ENCODE measurements around the gene KDELR3.

Gene KDELR3

GRCh38 chr22:38455076-38455529 is 12.8 kb upstream of the KDELR3 start, which contains the start of gene KCNJ4:
KCNJ4 (minus strand) TSS chr22:38455199; CDS start chr22:38428132, 27,067 bp downstream.
- no peak for DNase-seq (ENCODE audit: low spot score)
- TF ChIP-seq, protein P1, sequence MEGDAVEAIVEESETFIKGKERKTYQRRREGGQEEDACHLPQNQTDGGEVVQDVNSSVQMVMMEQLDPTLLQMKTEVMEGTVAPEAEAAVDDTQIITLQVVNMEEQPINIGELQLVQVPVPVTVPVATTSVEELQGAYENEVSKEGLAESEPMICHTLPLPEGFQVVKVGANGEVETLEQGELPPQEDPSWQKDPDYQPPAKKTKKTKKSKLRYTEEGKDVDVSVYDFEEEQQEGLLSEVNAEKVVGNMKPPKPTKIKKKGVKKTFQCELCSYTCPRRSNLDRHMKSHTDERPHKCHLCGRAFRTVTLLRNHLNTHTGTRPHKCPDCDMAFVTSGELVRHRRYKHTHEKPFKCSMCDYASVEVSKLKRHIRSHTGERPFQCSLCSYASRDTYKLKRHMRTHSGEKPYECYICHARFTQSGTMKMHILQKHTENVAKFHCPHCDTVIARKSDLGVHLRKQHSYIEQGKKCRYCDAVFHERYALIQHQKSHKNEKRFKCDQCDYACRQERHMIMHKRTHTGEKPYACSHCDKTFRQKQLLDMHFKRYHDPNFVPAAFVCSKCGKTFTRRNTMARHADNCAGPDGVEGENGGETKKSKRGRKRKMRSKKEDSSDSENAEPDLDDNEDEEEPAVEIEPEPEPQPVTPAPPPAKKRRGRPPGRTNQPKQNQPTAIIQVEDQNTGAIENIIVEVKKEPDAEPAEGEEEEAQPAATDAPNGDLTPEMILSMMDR (IDR thresholded peaks at IDR 0.05; ENCODE audit: borderline replicate concordance, control extremely low read depth, extremely low read depth, insufficient read depth, missing control alignments): no peak
- in situ Hi-C loops (cut with MboI; ENCODE audit: low sequenced_read_pairs, unreplicated experiment): no loop called here

DNA sequence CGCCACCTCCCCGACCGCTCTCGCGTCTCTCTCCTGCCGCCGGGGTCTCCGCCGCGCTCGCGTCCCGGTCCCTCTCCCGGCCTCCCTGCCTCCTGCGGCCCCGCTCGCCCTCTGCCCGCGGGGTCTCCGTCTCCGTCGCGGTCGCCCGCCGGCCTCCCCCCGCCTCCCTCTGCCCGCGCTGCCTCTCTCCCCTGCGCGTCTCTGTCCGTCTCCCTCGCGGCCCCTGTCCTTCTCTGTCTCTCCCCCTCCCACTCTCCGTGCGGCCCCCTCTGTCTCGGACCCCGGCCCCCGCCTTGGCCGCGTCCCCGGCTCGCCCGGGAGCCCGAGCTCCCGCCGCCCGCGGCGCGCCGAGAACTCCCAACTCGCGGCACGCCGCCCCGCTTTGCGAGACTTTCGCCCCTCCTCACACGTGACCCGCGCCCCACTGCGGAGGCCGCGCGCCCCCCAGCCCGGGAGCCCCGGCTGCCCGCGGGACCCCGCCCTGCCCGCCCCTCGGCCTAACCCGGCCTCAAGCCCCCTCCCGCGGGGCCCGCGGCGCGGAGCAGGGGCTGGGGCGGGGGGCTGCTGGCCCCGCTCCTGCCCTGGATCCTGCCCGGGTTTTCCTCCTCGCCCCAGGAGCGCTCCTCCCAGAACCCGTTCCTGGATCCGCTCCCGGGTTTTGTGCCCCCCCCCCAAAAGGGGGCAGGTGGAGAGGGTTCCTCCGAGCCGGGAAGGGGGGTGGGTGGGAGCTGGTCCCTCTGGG is 12.2 kb upstream of the KDELR3 start:
- no peak for DNase-seq (ENCODE audit: low spot score)
- TF ChIP-seq, protein P1 (IDR thresholded peaks at IDR 0.05; ENCODE audit: borderline replicate concordance, control extremely low read depth, extremely low read depth, insufficient read depth, missing control alignments): no peak
- in situ Hi-C loops (cut with MboI; ENCODE audit: low sequenced_read_pairs, unreplicated experiment): no loop called here

DNA sequence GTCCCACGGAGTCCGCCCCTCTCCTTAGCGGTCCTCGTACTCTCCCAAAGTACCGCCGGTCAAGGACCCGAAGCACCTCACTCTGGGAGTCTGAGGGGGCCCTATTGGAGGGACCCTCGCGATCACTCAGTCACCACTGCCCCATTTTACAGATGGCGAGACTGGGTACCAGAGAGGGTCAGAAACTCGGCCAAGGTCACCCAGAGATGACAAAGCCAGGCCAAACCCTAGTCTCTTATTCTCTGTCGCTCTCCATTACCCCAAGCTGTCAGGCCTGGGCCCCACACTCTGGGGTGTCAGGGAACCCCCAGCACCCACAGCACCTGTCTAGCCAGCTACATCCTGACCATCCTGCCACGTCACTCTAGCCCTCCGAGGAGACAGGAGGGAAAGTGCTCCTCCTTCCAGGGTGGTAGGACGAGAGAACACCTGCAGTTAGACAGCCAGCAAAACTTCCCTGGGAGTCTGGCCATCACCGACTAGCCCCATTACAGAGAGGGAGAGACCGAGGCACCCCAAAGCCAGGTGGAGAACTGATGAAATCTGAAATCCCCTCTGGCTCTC is 11.5 kb upstream of the KDELR3 start:
- TF ChIP-seq, protein P1 (IDR thresholded peaks at IDR 0.05; ENCODE audit: borderline replicate concordance, control extremely low read depth, extremely low read depth, insufficient read depth, missing control alignments): no peak
- in situ Hi-C loops (cut with MboI; ENCODE audit: low sequenced_read_pairs, unreplicated experiment): no loop called here
- no peak for DNase-seq (ENCODE audit: low spot score)

GRCh38 chr22:38456841-38457699 is 10.8 kb upstream of the KDELR3 start:
- no peak for DNase-seq (ENCODE audit: low spot score)
- in situ Hi-C loops (cut with MboI; ENCODE audit: low sequenced_read_pairs, unreplicated experiment): no loop called here
- TF ChIP-seq, protein P1 (IDR thresholded peaks at IDR 0.05; ENCODE audit: borderline replicate concordance, control extremely low read depth, extremely low read depth, insufficient read depth, missing control alignments): no peak

DNA sequence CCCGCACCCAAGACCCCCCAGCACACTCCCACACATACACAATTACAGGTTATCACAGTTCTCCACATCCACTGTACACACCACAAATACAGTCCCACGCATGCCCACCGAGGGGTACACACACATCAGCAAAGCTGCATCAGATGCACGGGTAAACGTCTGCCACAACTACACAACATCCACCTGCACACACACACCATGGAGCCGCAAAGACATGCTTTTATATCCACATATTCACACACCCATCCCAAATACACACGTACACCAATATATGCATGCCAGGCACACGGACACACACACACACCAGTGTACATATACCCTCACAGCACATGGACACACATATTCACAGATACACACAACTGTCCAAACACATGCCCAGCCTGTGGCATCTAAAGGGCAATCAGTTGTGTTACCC is 7.5 kb upstream of the KDELR3 start:
- DNase-seq (ENCODE audit: low spot score): no peak
- TF ChIP-seq, protein P1 (IDR thresholded peaks at IDR 0.05; ENCODE audit: borderline replicate concordance, control extremely low read depth, extremely low read depth, insufficient read depth, missing control alignments): no peak
- in situ Hi-C loops (cut with MboI; ENCODE audit: low sequenced_read_pairs, unreplicated experiment): no loop called here

- in situ Hi-C loops (cut with MboI; ENCODE audit: low sequenced_read_pairs, unreplicated experiment): no loop called here
- TF ChIP-seq, protein P1 (IDR thresholded peaks at IDR 0.05; ENCODE audit: borderline replicate concordance, control extremely low read depth, extremely low read depth, insufficient read depth, missing control alignments): no peak
- no peak for DNase-seq (ENCODE audit: low spot score)
Measured at GRCh38 chr22:38461057-38461413, 6.9 kb upstream of the KDELR3 start.

Data from GM13976 (cell line).